Lower lobe of right lung (tissue), 2 donors: Measurements from ENCODE around the gene ANKH. TPM values are rescaled to one million over a fixed set of nuclear protein-coding genes. Genes with fewer than 3 reads are reported as not detected.

Experiments
- ATAC-seq, 2 donors: fragments of 200-7000 bp; cut with Tn5 transposase; one replicate each; pipeline ENCODE4 v1.9.1; 2020 to 2022; ENCODE audit warnings: mild to moderate bottlenecking in 2 of 2, moderate library complexity in 2 of 2
- DNase-seq: peaks from one replicate; pipeline ENCODE4 v3.0.0-alpha.2; 2020
- H3K27ac ChIP-seq: fragments of 200-600 bp; one replicate; pipeline ENCODE4 v1.8.0; 2022
- H3K27me3 ChIP-seq: fragments of 200-600 bp; one replicate; pipeline ENCODE4 v1.8.0; 2022; ENCODE audit warnings: low read depth
- H3K36me3 ChIP-seq: fragments of 200-600 bp; one replicate; pipeline ENCODE4 v1.8.0; 2022; ENCODE audit warnings: mild to moderate bottlenecking
- H3K4me1 ChIP-seq: fragments of 200-600 bp; one replicate; pipeline ENCODE4 v1.8.0; 2022
- H3K4me3 ChIP-seq: fragments of 200-600 bp; one replicate; pipeline ENCODE4 v1.8.0; 2022; ENCODE audit warnings: mild to moderate bottlenecking
- H3K9me3 ChIP-seq: fragments of 200-600 bp; one replicate; pipeline ENCODE4 v1.8.0; 2022
- intact Hi-C: fragments of 100-400 bp; cut with DNase I; formaldehyde crosslinking; loops from one replicate; pipeline ENCODE4 v1.11.0; 2022
- total RNA-seq: library from RNA; stranded (reverse); fragmentation: NEBNext Ultra II Directional; extraction: Animal tissue kit (Norgen Biotek cat#: 25700); gene quantifications from one replicate; pipeline ENCODE4 v1.2.1, GENCODE V29; 2021
- TF ChIP-seq, protein P1 (sequence below): fragments of 200-600 bp; IDR thresholded peaks from one replicate; pipeline ENCODE4 v1.8.0; 2022; ENCODE audit warnings: antibody characterized with exemption, mild to moderate bottlenecking
- donor health status: DM: no; HTN: yes; CAD: no; lungs with severe emphysema.

The ANKH gene
- total RNA-seq, 1 donor from 2014 or later: 53.7 TPM

DNA sequence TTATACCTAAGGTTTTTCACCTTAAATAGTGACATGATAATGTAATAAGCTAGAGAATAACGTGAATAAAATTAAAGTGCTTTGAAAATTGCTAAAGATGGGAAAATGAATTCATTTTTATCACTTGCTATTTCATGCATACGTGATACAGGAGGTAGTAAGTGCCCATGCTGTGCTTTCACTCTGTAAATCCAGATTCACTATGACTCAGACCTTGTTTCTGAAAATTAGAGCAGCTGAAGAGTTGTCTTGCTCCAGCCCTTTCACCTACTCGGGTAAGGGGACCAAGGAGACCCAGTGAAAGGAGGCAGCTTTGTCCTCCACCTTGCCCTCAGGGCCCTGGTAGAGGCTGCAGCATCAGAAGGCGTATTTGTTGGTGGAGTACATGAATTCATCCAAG lies 87.9 kb downstream of the ANKH start:
- TF ChIP-seq, protein P1, sequence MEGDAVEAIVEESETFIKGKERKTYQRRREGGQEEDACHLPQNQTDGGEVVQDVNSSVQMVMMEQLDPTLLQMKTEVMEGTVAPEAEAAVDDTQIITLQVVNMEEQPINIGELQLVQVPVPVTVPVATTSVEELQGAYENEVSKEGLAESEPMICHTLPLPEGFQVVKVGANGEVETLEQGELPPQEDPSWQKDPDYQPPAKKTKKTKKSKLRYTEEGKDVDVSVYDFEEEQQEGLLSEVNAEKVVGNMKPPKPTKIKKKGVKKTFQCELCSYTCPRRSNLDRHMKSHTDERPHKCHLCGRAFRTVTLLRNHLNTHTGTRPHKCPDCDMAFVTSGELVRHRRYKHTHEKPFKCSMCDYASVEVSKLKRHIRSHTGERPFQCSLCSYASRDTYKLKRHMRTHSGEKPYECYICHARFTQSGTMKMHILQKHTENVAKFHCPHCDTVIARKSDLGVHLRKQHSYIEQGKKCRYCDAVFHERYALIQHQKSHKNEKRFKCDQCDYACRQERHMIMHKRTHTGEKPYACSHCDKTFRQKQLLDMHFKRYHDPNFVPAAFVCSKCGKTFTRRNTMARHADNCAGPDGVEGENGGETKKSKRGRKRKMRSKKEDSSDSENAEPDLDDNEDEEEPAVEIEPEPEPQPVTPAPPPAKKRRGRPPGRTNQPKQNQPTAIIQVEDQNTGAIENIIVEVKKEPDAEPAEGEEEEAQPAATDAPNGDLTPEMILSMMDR: no peak
- Histone ChIP-seq H3K4me3 (no peak overlapping the region), H3K36me3 (no peaks in the 10 kb centered on the region), H3K27ac (no peak overlapping the region), H3K27me3 (no peaks in the 10 kb centered on the region), H3K9me3 (no peaks in the 10 kb centered on the region), H3K4me1 (no peaks in the 10 kb centered on the region)
- no peak for DNase-seq
- no peak for ATAC-seq
- intact Hi-C loops: no loop called here

DNA sequence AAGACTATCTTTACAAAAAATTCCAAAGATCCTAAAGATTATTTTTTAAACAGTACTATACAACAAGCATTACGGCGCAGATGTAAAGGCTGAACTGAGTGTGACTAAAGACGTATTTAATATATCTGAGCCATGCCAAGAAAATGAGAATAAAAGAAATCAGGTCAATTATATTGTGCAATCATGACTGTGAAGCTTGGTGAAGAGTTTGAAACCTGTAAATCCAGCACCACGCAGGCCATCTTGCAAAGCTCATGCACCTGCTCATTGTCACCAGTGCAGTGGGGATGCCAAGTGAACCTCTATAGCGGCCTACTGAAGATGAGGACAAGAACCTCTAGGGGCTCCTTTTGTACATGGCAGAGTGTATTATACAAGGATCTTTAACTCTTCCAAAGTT lies 89.0 kb downstream of the ANKH start:
- H3K36me3 ChIP-seq: no peaks in the 10 kb centered on the region
- H3K4me3 ChIP-seq: no peak overlapping the region
- H3K27me3 ChIP-seq: no peaks in the 10 kb centered on the region
- TF ChIP-seq, protein P1: no peak
- no peak overlapping the region for H3K27ac ChIP-seq
- no peaks in the 10 kb centered on the region for H3K9me3 ChIP-seq
- DNase-seq (no peak), ATAC-seq (no peak)
- no peaks in the 10 kb centered on the region for H3K4me1 ChIP-seq
- intact Hi-C loops: no loop called here

DNA sequence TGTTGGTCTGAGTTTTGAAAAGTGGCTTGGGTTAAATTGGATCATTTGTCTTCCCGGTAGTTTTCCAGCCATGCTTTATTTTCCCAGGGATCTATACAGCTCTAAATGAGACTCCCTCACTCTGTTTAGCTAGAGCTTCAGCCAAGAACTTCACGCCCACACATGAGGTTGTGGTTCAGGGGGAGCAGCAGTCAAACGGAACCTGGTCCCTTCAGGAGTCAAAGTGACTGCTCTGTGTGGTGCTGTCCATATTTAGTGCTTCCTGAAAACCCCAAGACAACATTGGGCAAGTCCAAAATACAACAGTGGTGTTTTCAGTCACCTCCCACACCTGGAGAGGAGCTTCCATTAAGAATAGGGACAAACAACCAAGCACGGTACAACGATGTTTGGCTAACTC lies 90.5 kb downstream of the ANKH start:
- Histone ChIP-seq H3K27me3 (no peaks in the 10 kb centered on the region), H3K4me3 (no peak overlapping the region), H3K27ac (no peak overlapping the region), H3K9me3 (no peaks in the 10 kb centered on the region), H3K4me1 (no peaks in the 10 kb centered on the region), H3K36me3 (no peaks in the 10 kb centered on the region)
- ATAC-seq (no peak), DNase-seq (no peak)
- intact Hi-C loops: no loop called here
- TF ChIP-seq, protein P1: no peak

DNA sequence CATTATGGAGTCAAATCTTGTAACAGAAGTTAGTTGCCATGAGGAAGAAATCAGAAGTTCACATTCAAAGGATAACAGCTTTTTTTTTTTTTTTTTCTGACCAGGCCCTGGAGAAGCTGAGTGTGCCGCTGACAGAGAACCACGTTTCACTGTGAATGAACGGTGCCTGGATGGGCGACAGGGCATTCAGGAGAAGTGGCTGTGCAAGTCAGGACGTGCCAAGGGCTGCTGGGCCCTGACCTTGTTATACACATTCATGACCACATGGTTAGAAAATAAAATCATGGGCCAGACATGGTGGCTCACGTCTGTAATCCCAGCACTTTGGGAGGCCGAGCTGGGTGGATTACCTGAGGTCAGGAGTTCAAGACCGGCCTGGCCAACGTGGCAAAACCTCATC lies 91.6 kb downstream of the ANKH start:
- Histone ChIP-seq H3K36me3 (no peaks in the 10 kb centered on the region), H3K27me3 (no peaks in the 10 kb centered on the region), H3K9me3 (no peaks in the 10 kb centered on the region), H3K4me3 (no peak overlapping the region), H3K4me1 (peaks cover 7% of the 10 kb centered on the region), H3K27ac (no peak overlapping the region)
- DNase-seq: no peak
- TF ChIP-seq, protein P1: no peak
- no peak for ATAC-seq
- intact Hi-C loops: no loop called here

DNA sequence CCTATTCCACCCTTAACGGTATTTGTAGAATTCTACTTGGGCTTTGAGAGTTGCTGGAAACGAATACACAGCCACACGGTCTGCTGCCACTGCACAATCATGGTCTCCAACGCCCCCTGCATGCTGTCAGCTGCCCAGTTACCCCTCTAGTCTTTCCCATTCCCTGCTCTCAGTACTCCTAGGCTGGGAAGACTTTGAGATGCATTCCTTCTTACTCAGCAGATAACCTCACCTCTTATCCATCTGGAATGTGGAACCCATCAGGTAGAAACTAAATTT lies 92.8 kb downstream of the ANKH start:
- Histone ChIP-seq H3K27ac (no peak overlapping the region), H3K36me3 (no peaks in the 10 kb centered on the region), H3K27me3 (no peaks in the 10 kb centered on the region), H3K4me3 (no peak overlapping the region), H3K4me1 (peaks cover 7% of the 10 kb centered on the region), H3K9me3 (no peaks in the 10 kb centered on the region)
- no peak for DNase-seq
- TF ChIP-seq, protein P1: no peak
- intact Hi-C loops: no loop called here
- ATAC-seq: no peak
